ENCODE measurements around the gene DDR2. TPM values are rescaled to one million over a fixed set of nuclear protein-coding genes. Genes with fewer than 3 reads are reported as not detected.

DDR2 gene
- total RNA-seq, 1 experiment from 2014 or later, result 1.9 TPM

GRCh38 chr1:162724583-162725120 is 92.4 kb downstream of the DDR2 start:
- CTCF ChIA-PET, result no interaction called here
- H3K4me1 ChIP-seq (ENCODE audit: control insufficient read depth, insufficient read depth, low read length), result no peaks in the 10 kb centered on the region
- TF ChIP-seq TCF7L2 (IDR thresholded peaks at IDR 0.05; ENCODE audit: low read depth, low read length) (no peak), CTCF (IDR thresholded peaks at IDR 0.05) (no peak), REST (IDR thresholded peaks at IDR 0.05; ENCODE audit: insufficient read depth in 1 of 2, low read depth in 2 of 2, low read length in 1 of 2) (no peak), SIN3A (IDR thresholded peaks at IDR 0.05; ENCODE audit: borderline replicate concordance, insufficient read depth, low read depth, low read length) (no peak), POLR2AphosphoS5 (IDR thresholded peaks at IDR 0.05; ENCODE audit: low read depth, low read length) (no peak)
- no peak overlapping the region for H3K4me3 ChIP-seq (ENCODE audit: low read depth in 2 of 2, low read length in 2 of 2)
- H3K27ac ChIP-seq (ENCODE audit: low read length), result no peak overlapping the region
- in situ Hi-C loops (cut with HindIII; ENCODE audit: low pct_unique_long_range_greater_than_20kb, low sequenced_read_pairs) (no loop called here), intact Hi-C loops (cut with micrococcal nuclease; ENCODE audit: unreplicated experiment) (no loop called here)
- no TSS peak for BruUV-seq (replicated peaks)
- POLR2A ChIA-PET, result no interaction called here
- ATAC-seq (no peak), DNase-seq (ENCODE audit: low read depth, low spot score) (no peak)
- H3K36me3 ChIP-seq (ENCODE audit: control insufficient read depth, insufficient read depth, low read length), result no peaks in the 10 kb centered on the region
- H3K9me3 ChIP-seq (ENCODE audit: control insufficient read depth, insufficient read depth, low read depth, low read length), result no peaks in the 10 kb centered on the region
- no peaks in the 10 kb centered on the region for H3K27me3 ChIP-seq (ENCODE audit: control insufficient read depth, insufficient read depth, low read length)

- in situ Hi-C loops (cut with HindIII; ENCODE audit: low pct_unique_long_range_greater_than_20kb, low sequenced_read_pairs) (no loop called here), intact Hi-C loops (cut with micrococcal nuclease; ENCODE audit: unreplicated experiment) (no loop called here)
- no peaks in the 10 kb centered on the region for H3K9me3 ChIP-seq (ENCODE audit: control insufficient read depth, insufficient read depth, low read depth, low read length)
- H3K27ac ChIP-seq (ENCODE audit: low read length), result no peak overlapping the region
- no peaks in the 10 kb centered on the region for H3K27me3 ChIP-seq (ENCODE audit: control insufficient read depth, insufficient read depth, low read length)
- no TSS peak for BruUV-seq (replicated peaks)
- ChIA-PET POLR2A (no interaction called here), CTCF (no interaction called here)
- TF ChIP-seq TCF7L2 (IDR thresholded peaks at IDR 0.05; ENCODE audit: low read depth, low read length) (no peak), CTCF (IDR thresholded peaks at IDR 0.05) (no peak), SIN3A (IDR thresholded peaks at IDR 0.05; ENCODE audit: borderline replicate concordance, insufficient read depth, low read depth, low read length) (no peak), POLR2AphosphoS5 (IDR thresholded peaks at IDR 0.05; ENCODE audit: low read depth, low read length) (no peak), REST (IDR thresholded peaks at IDR 0.05; ENCODE audit: insufficient read depth in 1 of 2, low read depth in 2 of 2, low read length in 1 of 2) (no peak)
- H3K36me3 ChIP-seq (ENCODE audit: control insufficient read depth, insufficient read depth, low read length), result no peaks in the 10 kb centered on the region
- H3K4me1 ChIP-seq (ENCODE audit: control insufficient read depth, insufficient read depth, low read length), result no peaks in the 10 kb centered on the region
- H3K4me3 ChIP-seq (ENCODE audit: low read depth in 2 of 2, low read length in 2 of 2), result no peak overlapping the region
- no peak for ATAC-seq
- DNase-seq (ENCODE audit: low read depth, low spot score), result no peak
Measured at GRCh38 chr1:162725301-162725837, 93.1 kb downstream of the DDR2 start.
